ENCODE measurements around the gene FLRT1.

DNA sequence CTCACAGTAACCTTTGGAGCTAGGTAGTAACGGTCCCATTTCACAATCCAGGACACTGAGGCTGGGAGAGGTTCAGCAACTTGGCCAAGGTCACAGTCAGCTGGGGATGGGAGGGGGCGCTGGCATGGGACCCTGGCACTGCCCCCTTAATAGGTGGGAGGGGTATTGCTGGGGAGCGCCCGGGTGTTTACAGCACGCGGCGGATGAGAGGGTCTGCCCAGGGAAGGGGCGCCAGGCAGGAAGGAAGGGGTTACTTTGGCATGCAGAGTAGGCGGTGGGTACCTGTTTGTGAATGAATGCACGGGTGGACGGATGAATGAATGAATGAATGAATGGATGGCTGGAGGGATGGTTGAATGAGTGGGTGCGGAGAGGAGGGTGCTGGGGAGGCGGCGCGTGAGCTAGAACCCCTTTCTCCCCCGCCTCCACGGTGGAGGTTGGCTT, 628 bp upstream of the FLRT1 start:
- TF ChIP-seq, protein P1, sequence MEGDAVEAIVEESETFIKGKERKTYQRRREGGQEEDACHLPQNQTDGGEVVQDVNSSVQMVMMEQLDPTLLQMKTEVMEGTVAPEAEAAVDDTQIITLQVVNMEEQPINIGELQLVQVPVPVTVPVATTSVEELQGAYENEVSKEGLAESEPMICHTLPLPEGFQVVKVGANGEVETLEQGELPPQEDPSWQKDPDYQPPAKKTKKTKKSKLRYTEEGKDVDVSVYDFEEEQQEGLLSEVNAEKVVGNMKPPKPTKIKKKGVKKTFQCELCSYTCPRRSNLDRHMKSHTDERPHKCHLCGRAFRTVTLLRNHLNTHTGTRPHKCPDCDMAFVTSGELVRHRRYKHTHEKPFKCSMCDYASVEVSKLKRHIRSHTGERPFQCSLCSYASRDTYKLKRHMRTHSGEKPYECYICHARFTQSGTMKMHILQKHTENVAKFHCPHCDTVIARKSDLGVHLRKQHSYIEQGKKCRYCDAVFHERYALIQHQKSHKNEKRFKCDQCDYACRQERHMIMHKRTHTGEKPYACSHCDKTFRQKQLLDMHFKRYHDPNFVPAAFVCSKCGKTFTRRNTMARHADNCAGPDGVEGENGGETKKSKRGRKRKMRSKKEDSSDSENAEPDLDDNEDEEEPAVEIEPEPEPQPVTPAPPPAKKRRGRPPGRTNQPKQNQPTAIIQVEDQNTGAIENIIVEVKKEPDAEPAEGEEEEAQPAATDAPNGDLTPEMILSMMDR (IDR thresholded peaks at IDR 0.05; ENCODE audit: insufficient read depth, low read length, poor library complexity, severe bottlenecking) = no peak
- TF ChIP-seq EZH2phosphoT487 (conservative IDR thresholded peaks at IDR 0.05; ENCODE audit: low read length) = no peak

All from SU-DHL-6 (cell line).